NCI-H1092 treated with DMSO at 0.1 percent for 48 hours (cell line): Measurements from ENCODE around the gene CUEDC2.

Experiments used
- DNase-seq: peaks from one replicate; lab custom pipeline; 2025; lab: John Stamatoyannopoulos, UW

Gene CUEDC2

DNA sequence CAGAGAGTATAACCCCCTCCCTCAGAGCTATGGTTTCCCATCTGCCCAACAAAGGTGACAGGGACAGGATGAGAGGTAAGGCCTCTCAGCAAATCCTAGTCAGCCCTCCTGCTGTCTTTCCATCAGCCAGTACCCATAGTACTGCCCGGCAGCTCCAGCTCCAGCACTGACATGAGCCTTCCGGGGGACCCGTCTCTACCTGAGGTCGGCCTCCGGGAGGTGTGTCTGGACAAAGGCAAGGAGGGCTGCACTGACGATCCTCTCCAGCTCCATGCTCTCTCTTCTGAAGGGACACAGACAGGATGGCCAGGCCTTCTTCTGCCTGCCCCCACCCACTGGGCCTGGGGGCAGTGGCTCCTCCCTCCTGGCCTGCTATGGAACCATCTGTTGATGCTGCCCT is 7.5 kb downstream of the CUEDC2 start:
- DNase-seq = no peak

DNA sequence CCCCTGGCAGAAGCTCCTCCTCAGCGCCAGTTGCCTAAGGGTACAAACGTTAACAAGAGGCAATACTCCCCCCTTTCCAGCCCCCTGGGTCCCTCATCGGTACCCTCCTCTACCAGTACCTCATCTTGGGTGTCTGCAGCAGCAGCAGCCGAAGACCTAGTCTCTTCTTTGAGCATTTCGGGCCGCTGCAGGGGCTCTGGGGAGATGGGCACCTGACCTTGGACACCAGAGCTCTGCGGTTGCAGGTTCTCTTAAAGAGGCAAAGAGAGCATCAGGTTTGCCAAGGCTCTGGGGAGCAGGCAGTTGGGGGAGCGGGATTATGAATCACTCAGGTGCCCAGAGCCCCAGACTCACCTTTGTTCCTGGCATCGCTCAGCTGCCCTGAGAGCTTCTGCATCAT is 8.2 kb downstream of the CUEDC2 start:
- DNase-seq = no peak

- DNase-seq = no peak
Observed at GRCh38 chr10:102423372-102423968, 8.9 kb downstream of the CUEDC2 start.

GRCh38 chr10:102422545-102423129 is 9.7 kb downstream of the CUEDC2 start:
- DNase-seq = no peak

- DNase-seq = no peak
Observed at GRCh38 chr10:102421757-102422512, 10.4 kb downstream of the CUEDC2 start.

- no peak for DNase-seq
Observed at GRCh38 chr10:102421507-102421756, 10.9 kb downstream of the CUEDC2 start.

DNA sequence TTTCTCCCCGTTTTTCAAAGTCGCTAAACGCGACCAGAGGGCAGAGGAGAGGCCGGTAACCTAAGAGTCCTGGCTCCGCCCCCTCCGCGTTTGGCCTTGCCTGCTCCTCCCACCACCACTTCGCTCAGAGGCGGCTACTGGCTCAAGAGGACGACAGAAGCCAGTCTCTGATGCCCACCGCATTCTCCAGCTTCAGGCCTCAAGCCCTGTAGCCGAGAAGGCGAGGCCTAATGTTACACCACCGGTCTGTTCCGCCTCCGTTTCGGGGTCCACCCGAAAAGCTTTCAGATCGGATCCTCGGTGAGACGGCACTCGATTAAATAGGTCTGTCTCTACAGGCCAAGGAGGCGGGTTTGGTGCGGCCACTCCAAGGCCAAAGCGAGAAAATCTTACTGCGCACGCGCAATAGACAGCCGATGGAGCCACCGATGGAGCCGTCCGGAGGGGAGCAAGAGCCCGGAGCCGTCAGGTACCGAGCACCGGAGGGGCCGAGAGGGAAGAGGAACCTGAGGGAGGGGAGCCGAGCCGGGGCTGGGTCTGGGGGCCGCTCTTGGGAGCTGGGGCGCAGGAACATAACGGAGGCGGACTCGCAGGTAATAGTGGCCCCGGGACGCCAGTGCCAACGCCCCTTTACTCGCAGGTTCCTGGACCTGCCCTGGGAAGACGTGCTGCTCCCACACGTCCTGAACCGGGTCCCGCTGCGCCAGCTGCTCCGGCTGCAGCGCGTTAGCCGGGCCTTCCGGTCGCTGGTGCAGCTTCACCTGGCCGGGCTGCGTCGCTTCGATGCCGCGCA is 11.5 kb downstream of the CUEDC2 start, which contains the start of gene FBXL15:
FBXL15 (plus strand) TSS at position 123 of the 793 bp plus-strand sequence; CDS start at position 417, 294 bp downstream.
- DNase-seq = peak; percentile 93

DNA sequence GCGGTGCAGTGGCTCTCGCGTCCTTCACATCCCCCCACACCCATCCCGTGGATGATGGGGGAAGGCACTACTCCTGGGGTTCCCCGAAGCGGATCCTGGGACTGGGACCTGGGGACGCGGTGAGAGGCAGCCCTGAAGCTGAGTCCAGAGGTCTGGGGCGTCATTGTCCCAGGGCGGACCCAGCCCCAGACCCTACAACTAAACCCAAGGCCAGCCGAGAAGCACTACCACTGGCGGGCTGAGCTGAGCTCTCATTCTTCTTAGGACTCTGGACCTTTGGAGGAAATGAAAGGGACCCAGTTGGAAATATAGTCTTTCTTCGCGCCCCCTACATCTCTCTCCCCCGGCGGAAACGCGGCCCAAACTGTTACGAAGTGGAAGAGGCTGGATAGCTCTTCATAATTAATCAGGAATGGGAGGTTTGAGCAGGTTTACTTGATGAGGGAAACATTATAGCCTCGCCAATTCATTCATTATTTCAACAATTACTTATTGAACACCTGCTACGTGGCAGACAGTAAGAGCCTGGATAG is 12.1 kb downstream of the CUEDC2 start:
- no peak for DNase-seq

DNA sequence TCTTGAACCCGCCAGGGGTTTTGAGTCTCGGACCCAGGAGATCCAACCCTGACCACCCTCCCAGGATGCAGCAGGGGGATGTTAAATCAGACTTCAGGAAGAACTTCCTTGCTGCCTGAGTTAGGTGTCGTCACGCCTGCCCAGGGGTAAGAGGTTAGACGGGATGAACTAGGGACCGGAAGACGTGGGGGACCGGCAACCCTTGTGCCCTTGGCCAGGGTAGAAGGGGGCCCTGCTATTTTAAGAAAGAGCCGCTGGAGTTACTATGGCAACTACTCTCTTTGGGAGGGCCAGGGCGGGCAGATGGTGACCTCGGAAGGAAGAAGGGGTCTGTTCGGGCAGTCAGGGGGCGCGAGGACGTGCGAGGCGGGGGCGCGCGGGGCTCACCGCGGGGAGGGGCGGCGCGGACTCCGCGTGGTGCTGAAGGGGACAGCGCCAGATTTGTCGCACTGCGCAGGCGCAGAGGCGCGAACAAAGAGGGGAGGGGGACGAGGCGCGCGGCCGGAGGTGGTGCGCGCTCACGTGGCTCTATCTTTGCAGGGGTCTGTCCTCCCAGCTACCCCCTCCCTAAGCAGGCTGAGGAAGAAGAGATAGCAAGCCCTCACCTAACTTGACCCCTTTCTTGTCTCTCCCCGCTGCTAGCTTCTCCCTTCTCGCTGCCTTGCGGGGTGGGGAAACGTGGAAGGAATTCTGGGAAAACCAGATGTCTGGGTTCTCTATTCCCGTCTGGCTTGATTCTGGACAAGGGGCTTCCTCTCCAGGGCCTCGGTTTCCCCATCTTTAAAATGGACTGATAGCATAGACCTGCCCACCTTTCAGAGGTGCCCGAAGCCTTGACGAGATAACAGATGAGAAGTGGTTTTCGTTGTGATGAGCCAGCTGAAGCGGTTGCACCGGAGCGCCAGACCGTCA is 12.8 kb downstream of the CUEDC2 start:
- peak; percentile 89 for DNase-seq

GRCh38 chr10:102418622-102419268 is 13.6 kb downstream of the CUEDC2 start, which contains the start of gene PSD:
Gene PSD (minus strand): TSS chr10:102418785. CDS start chr10:102417038, 1,747 bp downstream.
- DNase-seq = peak; percentile 81

DNA sequence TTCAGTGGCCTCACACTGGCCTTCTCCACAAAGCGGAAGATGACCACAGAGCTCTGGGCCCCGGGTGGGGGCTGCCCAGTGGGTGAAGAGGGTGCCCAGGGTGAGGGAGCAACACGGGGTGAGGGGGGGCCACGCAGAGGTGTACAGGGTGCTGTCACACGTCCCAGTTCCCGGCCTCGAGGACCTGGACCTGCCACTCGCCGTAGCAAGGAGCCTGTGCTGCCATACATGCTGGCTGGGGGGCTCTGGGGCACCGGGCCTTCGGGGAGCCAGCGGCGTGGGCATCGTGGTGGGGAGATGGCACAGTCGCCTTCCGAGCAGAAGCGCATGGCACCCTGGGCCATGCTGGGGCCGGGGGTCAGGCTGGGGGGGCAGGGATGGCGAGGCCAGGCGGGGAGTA is 15.7 kb downstream of the CUEDC2 start:
- DNase-seq = no peak

DNA sequence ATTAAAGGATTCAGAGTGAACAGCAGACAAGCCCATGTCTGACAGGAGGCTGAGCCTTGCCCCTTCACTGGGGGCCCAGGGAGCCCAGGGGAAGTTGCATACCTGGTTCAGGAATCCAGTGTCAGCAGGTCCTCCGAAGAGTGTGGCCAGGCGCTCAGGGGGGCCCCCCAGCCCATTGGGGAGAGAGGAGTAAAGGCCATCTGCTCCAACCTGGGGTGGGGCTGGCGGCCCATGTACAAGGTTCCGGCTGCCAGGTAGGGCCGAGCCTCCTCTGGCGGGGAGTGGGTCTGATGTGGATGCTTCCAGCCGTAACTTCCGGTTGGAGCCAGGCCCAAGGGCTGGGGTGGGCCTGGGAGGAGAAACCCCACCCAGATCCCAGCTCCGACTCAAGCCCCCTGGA is 16.1 kb downstream of the CUEDC2 start:
- no peak for DNase-seq

DNA sequence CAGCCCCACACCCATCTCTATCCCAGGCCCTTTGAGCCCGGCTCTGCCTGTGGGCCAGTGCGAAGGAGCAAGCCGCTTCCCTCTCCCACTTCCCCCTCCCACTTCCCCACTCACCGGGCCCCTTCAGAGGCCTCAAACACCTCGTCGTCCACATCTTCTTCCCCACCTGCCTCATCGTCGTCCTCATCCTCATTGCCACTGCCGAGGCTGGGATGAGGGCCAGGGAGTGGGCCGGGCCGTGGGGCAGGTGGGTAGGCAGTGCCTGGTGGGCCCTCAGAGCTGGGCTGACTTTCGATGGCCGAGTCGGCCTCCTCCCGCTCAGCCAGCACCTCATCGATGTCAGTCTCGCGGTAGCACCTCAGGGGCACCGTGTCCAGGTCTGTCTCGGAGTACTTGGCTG is 17.6 kb downstream of the CUEDC2 start:
- DNase-seq = no peak

GRCh38 chr10:102413806-102414561 is 18.4 kb downstream of the CUEDC2 start:
- no peak for DNase-seq

DNA sequence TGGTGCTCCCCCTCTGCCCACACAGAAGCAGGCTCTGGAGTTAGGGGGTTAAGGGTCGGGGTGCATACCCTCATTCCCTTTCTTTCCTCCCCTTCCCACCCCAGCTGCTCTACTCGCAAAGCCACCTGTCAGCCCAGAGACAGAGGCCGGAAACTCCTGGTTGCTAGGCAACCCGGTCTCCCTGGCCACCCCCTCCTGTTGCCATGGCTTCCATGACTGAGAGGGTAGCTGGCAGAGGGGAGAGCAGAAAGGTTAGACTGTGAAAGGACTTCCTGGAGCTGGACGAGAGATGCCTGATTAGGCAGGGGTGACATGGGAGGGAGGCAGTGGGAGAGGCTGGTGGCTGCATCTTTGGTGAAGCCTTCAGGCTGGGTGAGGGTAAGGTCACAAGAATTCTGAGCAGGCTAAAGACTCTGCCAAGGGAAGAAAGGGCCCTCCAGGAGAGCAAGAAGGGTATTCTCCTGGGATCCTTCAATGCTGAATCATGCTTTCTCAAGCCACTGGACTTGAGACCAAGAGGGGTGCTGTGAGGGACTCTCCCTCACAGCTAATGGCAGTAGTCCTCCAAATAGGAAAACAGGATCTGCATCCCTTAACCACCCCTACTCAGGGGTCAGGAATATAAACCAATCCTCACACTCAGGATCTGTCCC is 19.2 kb downstream of the CUEDC2 start:
- peak; percentile 79 for DNase-seq

- DNase-seq = no peak
Observed at GRCh38 chr10:102412293-102412692, 20.1 kb downstream of the CUEDC2 start.

DNA sequence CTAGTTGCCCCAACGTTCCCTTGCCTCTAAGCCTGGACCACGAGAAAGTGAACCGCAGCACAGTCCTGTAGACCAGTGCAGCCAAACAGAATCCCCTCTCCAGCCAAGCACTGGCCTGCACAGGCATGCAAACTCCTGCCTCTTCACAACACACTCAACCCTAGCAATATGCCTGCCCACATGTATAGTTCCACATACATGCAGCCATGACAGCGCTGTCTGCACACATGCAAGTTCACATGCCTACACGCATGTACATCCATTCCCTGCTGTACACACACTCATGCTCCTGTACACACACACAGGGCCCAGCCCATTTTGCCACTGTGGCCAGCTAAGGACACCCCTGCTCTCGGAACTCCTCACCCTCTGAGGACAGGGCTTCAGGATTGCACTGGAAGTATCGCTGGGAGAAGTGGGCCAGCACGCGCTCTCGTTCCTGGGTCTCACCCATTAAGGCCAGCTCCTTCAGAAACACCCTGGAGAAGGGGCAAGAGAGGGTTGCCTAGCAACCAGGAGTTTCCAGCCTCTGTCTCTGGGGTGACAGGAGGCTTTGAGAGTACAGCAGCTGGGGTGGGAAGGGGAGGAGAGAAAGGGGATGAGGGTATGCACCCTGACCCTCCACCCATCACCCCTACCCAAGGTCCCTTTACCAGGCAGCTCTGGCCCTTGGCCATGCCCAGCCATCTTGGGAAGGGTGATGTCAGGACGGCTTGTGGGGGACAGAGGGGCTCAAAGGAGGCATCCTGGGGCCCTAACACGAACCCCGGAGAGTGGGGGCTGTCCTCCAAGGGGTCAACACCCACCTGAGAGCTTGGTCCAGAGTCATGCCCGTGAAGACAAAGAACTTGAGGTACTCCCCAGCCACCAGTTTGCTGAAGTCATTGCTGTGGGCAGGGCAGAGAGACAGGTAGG is 20.8 kb downstream of the CUEDC2 start:
- DNase-seq = no peak

- no peak for DNase-seq
Observed at GRCh38 chr10:102410429-102411073, 21.8 kb downstream of the CUEDC2 start.
